NOMO-1 (cell line): Measurements from ENCODE around the gene KIF26B.
"Not testable (repeated sequence)": the region's sequence is repeated elsewhere in the genome, so short reads cannot be mapped to it uniquely, and the experiment has no call there.

Source experiments
- DNase-seq, 2 experiments: peaks; one replicate each; lab custom pipeline; 2025; ENCODE audit not compliant: unreplicated experiment in 2 of 2; lab: John Stamatoyannopoulos, UW

The KIF26B gene

DNA sequence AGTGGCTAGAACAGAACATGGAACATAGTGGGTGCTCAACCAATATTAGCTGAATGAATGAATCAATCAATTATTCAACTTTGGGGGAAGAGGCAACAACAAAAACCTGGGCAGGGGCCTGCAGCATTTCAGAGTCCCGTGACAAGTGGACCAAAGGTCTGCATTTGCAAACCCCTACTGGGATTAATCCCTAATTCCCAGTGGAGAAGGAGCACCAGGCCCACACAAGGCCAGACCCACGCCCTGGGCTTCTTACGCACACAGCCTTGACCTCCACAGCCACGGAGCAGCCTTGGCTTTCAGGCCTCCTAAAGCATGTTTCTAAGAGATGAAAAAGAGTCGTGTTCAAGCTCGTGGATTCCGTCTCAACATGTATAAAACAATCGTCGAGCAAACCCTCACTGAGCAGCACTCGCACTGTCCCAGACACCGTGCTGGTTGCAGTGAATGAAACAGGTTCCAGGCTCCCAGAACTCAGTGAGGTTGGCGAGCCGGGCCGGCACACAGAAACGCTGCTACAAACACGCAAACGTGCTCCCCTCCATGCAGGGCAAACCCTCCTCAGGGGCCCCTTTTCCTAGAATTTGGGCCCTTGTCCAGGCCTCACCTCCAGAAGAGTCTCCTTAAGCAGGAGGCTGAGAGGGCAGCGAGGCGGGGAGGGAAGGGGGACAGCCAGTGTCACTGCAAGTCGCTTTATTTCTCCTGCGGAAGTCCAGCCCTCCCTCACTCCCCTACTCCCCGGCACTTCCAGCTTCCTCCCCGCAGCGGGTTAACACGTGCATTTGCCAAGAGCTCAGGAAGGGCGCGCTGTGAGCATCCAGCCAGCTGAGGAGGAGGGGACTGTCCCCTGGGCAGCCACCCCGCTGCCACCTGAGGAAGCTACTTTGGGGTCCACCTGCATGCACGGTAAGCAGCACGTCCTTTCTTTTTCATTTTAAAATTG, 556.4 kb downstream of the KIF26B start:
- no peak for DNase-seq

GRCh38 chr1:245714027-245714426, 559.2 kb downstream of the KIF26B start:
- DNase-seq: not testable (repeated sequence)

- DNase-seq: no peak
Measured at GRCh38 chr1:245715291-245715701, 560.5 kb downstream of the KIF26B start.

GRCh38 chr1:245715970-245716369, 561.2 kb downstream of the KIF26B start:
- DNase-seq: no peak

- no peak for DNase-seq
Measured at GRCh38 chr1:245716561-245716960, 561.8 kb downstream of the KIF26B start.

GRCh38 chr1:245717611-245718010, 562.8 kb downstream of the KIF26B start:
- no peak for DNase-seq

DNA sequence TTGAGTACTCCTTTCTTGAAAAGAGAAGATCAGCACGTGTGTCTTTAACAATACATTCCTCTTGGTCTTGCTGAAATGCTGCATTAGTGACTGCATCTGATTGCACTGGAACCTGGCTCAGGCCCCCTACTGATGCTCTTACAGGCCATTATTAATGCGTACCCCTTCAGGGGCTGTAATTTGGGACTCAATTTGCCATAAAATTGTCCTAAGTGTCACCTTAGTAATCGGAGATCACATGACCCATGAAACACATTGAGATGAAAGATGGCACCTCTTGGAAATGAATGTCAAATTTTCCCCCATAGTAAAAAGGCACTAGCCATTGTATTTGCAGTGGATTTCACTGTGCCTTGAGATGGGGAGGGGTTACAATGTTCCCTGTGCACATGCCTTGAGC, 563.3 kb downstream of the KIF26B start:
- no peak for DNase-seq

- no peak for DNase-seq
Measured at GRCh38 chr1:245718951-245719350, 564.2 kb downstream of the KIF26B start.

DNA sequence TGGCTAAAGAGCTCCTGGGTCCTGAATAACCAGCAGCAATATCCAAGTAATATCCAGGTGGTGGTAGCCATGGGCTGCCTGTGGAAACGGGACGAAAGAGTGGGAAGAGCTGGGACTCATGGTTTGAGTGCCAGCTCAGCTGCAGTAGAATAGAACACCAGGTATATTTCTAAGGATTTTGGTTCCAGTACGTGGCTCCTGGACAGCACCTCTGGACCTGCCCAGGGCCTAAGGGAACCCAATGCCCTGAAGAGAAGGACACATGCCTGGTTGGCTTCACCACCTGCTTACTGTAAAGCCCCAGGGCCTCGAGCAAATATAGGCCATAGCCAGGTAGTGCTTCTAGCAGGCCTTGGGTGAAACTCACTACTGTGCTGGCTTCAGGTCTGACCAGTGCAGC, 566.7 kb downstream of the KIF26B start:
- DNase-seq: no peak

- not testable (repeated sequence) for DNase-seq
Measured at GRCh38 chr1:245728035-245728434, 573.2 kb downstream of the KIF26B start.

DNA sequence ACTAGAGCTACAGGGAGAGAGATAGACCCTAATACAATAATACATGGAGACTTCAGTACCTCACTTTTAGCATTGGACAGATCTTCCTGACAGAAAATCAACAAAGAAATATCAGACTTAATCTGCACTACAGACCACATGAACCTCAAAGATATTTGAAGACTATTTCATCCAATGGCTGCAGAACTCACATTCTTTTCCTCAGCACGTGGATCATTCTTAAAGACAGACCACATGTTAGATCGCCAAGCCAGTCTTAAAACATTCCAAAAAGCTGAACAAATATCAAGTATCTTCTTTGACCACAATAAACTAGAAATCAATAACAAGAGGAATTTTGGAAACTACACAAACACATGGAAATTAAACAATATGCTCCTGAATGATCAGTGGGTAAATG, 576.0 kb downstream of the KIF26B start:
- DNase-seq: no peak

DNA sequence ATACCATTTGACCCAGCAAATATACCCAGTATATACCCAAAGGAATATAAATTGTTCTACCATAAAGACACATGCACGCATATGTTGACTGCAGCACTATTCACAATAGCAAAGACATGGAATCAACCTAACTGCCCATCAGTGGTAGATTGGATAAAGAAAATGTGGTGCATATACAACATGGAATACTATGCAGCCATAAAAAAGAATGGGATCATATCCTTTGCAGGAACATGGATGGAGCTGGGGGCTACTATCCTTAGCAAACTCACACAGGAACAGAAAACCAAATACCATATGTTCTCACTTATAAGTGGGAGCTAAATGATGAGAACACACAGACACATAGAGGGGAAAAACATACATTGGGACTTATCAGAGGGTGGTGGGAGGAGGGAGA, 585.6 kb downstream of the KIF26B start:
- not testable (repeated sequence) for DNase-seq

DNA sequence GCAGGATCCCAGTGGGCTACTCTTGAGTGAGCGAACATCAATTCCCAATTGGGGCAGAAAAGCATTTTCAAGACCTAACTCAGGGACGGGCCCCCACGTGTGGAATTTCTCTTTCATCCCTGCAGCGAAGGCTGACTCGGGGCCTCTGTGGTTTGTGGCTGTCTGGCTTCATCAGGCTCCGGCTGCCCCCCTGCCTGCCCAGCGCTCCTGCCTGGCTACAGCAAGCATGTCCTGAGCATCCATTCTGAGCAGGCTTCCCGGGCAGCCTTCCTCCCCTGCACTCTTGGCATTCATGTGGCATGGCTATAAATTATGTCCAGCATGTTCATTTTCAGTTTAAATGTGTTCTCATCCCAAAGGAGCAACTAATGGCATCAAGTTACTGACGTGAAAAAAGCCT, 588.1 kb downstream of the KIF26B start:
- no peak for DNase-seq

DNA sequence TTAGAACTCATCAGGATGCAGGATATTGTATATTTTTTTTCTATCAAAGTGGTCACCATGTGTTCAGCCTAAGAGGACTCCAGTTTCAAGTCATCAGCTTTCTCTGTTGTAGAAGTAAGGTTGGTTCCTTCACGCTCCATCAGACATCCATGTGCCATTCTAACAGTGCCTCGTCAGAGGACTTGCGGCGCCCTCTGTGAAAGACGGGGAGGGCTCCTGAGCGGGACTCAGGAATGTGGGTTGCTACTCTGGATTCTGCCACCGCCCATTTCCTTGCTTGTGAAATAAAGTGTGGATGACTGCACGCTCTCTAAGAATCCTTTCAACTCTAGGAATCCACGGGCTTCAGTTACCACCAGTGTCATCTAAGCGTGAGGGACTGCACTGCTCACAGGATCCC, 593.5 kb downstream of the KIF26B start:
- DNase-seq: no peak

- no peak for DNase-seq
Measured at GRCh38 chr1:245748646-245749045, 593.9 kb downstream of the KIF26B start.

DNA sequence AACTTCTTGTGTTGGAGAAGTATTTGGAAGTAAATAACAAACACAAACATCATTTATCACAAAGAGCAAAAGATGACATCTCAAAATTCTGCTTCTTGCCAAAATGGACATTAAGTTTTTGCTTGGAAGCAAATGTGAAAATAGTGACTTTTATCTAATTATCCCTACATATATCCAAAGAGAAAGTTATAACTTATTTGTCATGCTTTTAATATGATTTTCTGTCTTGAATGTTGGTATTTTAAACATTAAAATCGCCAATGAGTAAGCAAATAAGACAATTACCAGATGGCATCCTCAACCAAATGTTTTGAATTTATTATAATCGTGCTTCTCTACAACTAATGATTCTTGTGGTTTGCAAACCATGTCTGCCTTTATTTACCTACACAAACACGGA, 594.3 kb downstream of the KIF26B start:
- DNase-seq: no peak

DNA sequence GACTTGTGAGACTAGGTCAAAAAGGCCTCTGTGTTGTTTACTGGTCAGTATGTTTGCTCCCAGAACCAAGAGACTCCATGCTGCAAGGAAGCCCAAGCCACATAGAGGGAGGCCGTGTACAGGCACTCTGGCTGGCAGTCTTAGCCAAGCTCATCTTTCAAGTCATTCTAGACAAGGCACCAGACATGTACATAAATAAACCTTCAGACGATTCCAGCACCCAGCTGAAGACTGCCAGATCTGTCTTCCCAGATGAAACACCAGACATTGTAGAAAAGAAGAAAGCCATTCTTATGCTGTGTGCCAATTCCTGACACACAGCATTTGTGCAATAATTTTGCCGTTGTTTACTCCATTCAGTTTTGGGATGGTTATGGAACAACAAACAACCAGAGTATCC, 595.5 kb downstream of the KIF26B start:
- no peak for DNase-seq

DNA sequence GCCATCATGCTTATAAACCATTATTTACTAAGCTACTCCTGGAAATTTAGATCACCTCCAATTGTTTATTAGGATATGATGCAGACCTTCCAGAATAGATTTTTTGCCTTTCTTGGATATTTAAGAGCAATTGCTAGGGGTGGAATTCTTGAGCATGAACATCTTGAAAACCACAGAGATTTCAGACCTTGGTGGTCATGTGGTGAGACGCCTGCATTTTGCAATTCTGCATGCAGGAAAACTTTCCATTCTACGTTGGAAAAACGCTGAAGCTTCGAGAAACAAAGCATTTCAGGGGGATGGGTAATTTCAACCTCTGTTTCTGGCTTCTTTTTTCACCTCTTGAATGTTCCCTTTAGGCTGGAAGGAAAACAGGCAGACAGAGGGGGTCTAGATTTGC, 596.3 kb downstream of the KIF26B start:
- no peak for DNase-seq

DNA sequence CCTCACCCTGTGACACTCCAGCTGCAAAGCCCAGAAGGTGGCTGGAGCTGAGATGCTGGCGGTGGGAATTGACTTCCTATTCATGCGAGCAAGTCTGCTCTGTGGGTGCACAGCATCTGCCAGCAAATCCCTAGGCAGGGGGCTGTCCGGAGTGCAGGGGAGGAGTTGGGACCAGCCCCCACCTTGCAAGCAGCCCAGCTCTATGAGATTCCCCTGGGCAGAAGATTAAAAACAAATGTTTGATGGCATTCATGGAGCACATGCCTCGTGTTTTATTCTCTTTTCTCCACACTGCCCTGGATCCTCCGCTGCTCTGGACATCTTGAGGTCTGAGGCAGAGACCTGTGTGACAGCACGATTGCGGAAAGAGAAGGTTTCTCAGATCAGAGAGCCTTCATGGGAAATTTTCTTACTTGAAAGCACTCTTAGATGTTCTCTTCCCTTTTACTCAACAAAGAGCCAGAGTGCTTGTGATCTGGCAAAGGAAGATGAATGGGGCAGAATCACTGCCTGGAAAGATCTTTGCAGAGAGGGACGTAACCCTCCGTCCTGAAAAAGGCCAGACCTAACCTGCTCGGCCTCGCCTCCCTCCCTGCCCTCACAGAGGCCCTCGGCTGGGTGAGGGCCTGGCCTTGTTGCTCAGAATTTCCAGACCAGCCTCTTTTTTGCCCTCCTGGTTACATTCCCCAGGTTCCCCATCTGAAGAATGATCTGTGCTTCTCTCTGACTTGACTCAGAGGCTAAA, 597.1 kb downstream of the KIF26B start:
- no peak for DNase-seq

- DNase-seq: no peak
Measured at GRCh38 chr1:245752561-245752960, 597.8 kb downstream of the KIF26B start.

- DNase-seq: no peak
Measured at GRCh38 chr1:245753807-245754206, 599.0 kb downstream of the KIF26B start.

DNA sequence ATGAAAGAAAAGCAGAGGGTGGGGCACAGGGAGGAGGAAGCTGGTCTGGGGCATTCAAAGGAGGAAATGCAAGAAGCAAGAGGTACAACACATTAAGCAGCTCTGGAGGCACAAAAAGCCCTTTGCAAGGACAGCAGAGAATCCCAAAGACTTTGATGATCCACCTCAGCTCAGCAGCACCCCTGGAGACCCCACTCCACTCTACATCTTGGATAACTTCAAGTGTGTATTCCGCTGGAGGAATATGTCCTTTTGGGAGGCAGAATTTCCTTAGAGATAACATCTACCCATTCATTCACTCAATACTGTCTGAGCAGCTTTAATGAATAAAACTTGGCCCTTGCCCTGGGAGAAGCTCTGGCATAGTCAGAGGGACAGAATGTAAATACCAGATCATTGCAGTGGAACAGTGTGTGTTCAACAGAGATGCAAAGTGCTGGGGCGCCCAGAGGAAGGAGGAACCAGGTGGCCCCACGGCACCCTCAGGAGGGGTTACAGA, 599.7 kb downstream of the KIF26B start:
- DNase-seq: no peak
